HCT116 (cell line): ENCODE results near the gene TEKT5. TPM values are rescaled to one million over a fixed set of nuclear protein-coding genes. Genes with fewer than 3 reads are reported as not detected.

Experiments
- ATAC-seq: fragments of 200-7000 bp; cut with Tn5 transposase; 2 replicates; pipeline ENCODE4 v1.9.1; 2020; ENCODE audit warnings: mild to moderate bottlenecking, moderate library complexity
- BruUV-seq: library from RNA; stranded (reverse); fragments of 400-500 nt; replicated peaks from 2 replicates; lab custom pipeline; 2021; lab: Mats Ljungman, UMichigan
- CTCF ChIA-PET: fragments of 300-600 bp; sonication (Branson Sonifier 250); formaldehyde crosslinking; loops from one replicate; lab custom pipeline; 2021; ENCODE audit warnings: antibody characterized with exemption; lab: Charles Lee
- POLR2A ChIA-PET: fragments of 300-600, 350-600 bp; sonication (Branson Sonifier 250); formaldehyde crosslinking; loops from one replicate; lab custom pipeline; 2021; ENCODE audit warnings: antibody characterized with exemption; lab: Charles Lee
- RAD21 ChIA-PET, 2 experiments: fragments of 300-600 bp; sonication (Branson Sonifier 250); formaldehyde crosslinking; loops; one replicate each; lab custom pipeline; 2023; ENCODE audit warnings: low total read pairs in 2 of 2; ENCODE audit not compliant: uncharacterized antibody in 2 of 2, unreplicated experiment in 2 of 2, low non-redundant PET in 1 of 2; lab: Charles Lee
- DNase-seq: peaks from one replicate; pipeline ENCODE4 v3.0.0-alpha.2; 2010; ENCODE audit warnings: low read depth, low spot score
- H2AFZ ChIP-seq: fragments of 200-600 bp; shearing (Covaris generic), sonication (generic); 2 replicates; pipeline ENCODE4 v1.6.1; 2017; ENCODE audit warnings: low read depth, mixed run types, mixed read lengths, antibody characterized with exemption, low read length; ENCODE audit not compliant: poor library complexity, severe bottlenecking
- H3K27ac ChIP-seq: 2 replicates; pipeline ENCODE4 v1.5.1; 2012; ENCODE audit warnings: low read depth, low read length
- H3K27me3 ChIP-seq: fragments of 200-600 bp; sonication (generic); 2 replicates; pipeline ENCODE4 v1.6.1; 2016; ENCODE audit warnings: mixed run types, low read length, mixed read lengths; ENCODE audit not compliant: insufficient read depth
- H3K36me3 ChIP-seq, 2 experiments: fragments of 200-500 bp in 1 of 2; fragments of 200-600 bp in 1 of 2; sonication (Bioruptor generic) in 1 of 2; sonication (generic) in 1 of 2; 2 replicates each; pipeline versions ENCODE4 v1.5.1 to v1.6.1; 2014 to 2016; ENCODE audit warnings: low read length in 2 of 2, inconsistent platforms in 1 of 2, mixed read lengths in 1 of 2, mixed run types in 1 of 2; ENCODE audit not compliant: insufficient read depth in 2 of 2, control insufficient read depth in 1 of 2
- H3K4me1 ChIP-seq, 2 experiments: fragments of 200-600 bp in 1 of 2; sonication (generic) in 1 of 2; 2 replicates each; pipeline versions ENCODE4 v1.5.1 to v1.6.1; 2012 to 2017; ENCODE audit warnings: low read length in 2 of 2, inconsistent platforms in 1 of 2, mild to moderate bottlenecking in 1 of 2, mixed read lengths in 1 of 2, mixed run types in 1 of 2, moderate library complexity in 1 of 2; ENCODE audit not compliant: insufficient read depth in 2 of 2, control insufficient read depth in 1 of 2
- H3K4me2 ChIP-seq: fragments of 200-600 bp; sonication (generic); 2 replicates; pipeline ENCODE4 v1.6.1; 2017; ENCODE audit warnings: mixed run types, low read length, mixed read lengths
- H3K4me3 ChIP-seq, 2 experiments: fragments of 200-600 bp in 1 of 2; sonication (generic) in 1 of 2; replicated peaks in 1 of 2; 2 replicates each; pipeline ENCODE4 v1.5.1; 2011 to 2016; ENCODE audit warnings: low read length in 2 of 2, control low read depth in 1 of 2, low read depth in 1 of 2, mild to moderate bottlenecking in 1 of 2, mixed read lengths in 1 of 2, mixed run types in 1 of 2
- H3K79me2 ChIP-seq: fragments of 200-600 bp; sonication (generic); 2 replicates; pipeline ENCODE4 v1.6.1; 2017; ENCODE audit warnings: mild to moderate bottlenecking, mixed run types, low read length, moderate library complexity, mixed read lengths; ENCODE audit not compliant: insufficient read depth
- H3K9ac ChIP-seq: fragments of 200-600 bp; sonication (generic); 2 replicates; pipeline ENCODE4 v1.6.1; 2016; ENCODE audit warnings: low read length, mixed read lengths
- H3K9me2 ChIP-seq: fragments of 200-600 bp; sonication (generic), shearing (Covaris generic); 2 replicates; pipeline ENCODE4 v1.6.1; 2017; ENCODE audit warnings: mixed run types, mild to moderate bottlenecking, moderate library complexity; ENCODE audit not compliant: insufficient read depth
- H3K9me3 ChIP-seq, 2 experiments: fragments of 200-500 bp in 1 of 2; fragments of 200-600 bp in 1 of 2; sonication (Bioruptor generic) in 1 of 2; sonication (generic) in 1 of 2; 2 replicates each; pipeline ENCODE4 v1.6.1; 2014 to 2017; ENCODE audit warnings: low read length in 2 of 2, mixed read lengths in 2 of 2, inconsistent platforms in 1 of 2, low read depth in 1 of 2, mild to moderate bottlenecking in 1 of 2, mixed run types in 1 of 2, moderate library complexity in 1 of 2; ENCODE audit not compliant: control insufficient read depth in 1 of 2, insufficient read depth in 1 of 2
- H4K20me1 ChIP-seq: fragments of 200-600 bp; sonication (generic), shearing (Covaris generic); 2 replicates; pipeline ENCODE4 v1.6.1; 2017; ENCODE audit warnings: mixed run types, mild to moderate bottlenecking, moderate library complexity; ENCODE audit not compliant: insufficient read depth
- ATF3 ChIP-seq: IDR thresholded peaks from 2 replicates; pipeline ENCODE4 v1.6.1; 2012
- CBX3 ChIP-seq: IDR thresholded peaks from 2 replicates; pipeline ENCODE4 v1.6.1; 2012; ENCODE audit warnings: low read depth
- CTCF ChIP-seq, 3 experiments: fragments of 200-600 bp in 1 of 3; sonication (generic) in 1 of 3; IDR thresholded peaks in 2 of 3; conservative IDR thresholded peaks in 1 of 3; 2 replicates each; pipeline ENCODE4 v1.5.1; 2012 to 2017; ENCODE audit warnings: low read depth in 2 of 3, low read length in 2 of 3, antibody characterized with exemption in 1 of 3, borderline replicate concordance in 1 of 3, control low read depth in 1 of 3, mild to moderate bottlenecking in 1 of 3, mixed read lengths in 1 of 3, mixed run types in 1 of 3, moderate library complexity in 1 of 3; ENCODE audit not compliant: insufficient read depth in 1 of 3
- EGR1 ChIP-seq: IDR thresholded peaks from 2 replicates; pipeline ENCODE4 v1.6.1; 2012; ENCODE audit warnings: low read depth
- ELF1 ChIP-seq: IDR thresholded peaks from 2 replicates; pipeline ENCODE4 v1.6.1; 2012; ENCODE audit warnings: low read depth, borderline replicate concordance
- EZH2 ChIP-seq: fragments of 200-600 bp; sonication (generic); IDR thresholded peaks from 2 replicates; pipeline ENCODE4 v1.6.1; 2017; ENCODE audit warnings: antibody characterized with exemption, mixed run types
- EZH2phosphoT487 ChIP-seq: fragments of 200-600 bp; IDR thresholded peaks from 2 replicates; pipeline ENCODE4 v1.6.1; 2018; ENCODE audit warnings: antibody characterized with exemption, borderline replicate concordance
- FOSL1 ChIP-seq: IDR thresholded peaks from 2 replicates; pipeline ENCODE4 v1.6.1; 2012; ENCODE audit warnings: low read depth
- JUND ChIP-seq: IDR thresholded peaks from 2 replicates; pipeline ENCODE4 v1.6.1; 2012
- MAX ChIP-seq: IDR thresholded peaks from 2 replicates; pipeline ENCODE4 v1.6.1; 2012
- POLR2A ChIP-seq: IDR thresholded peaks from 2 replicates; pipeline ENCODE4 v1.7.0; 2011; ENCODE audit warnings: borderline replicate concordance; ENCODE audit not compliant: insufficient read depth, insufficient read length; ENCODE audit errors: extremely low read depth
- POLR2AphosphoS5 ChIP-seq: IDR thresholded peaks from 2 replicates; pipeline ENCODE4 v1.6.1; 2011; ENCODE audit warnings: mild to moderate bottlenecking, low read depth, low read length, moderate library complexity
- RAD21 ChIP-seq: IDR thresholded peaks from 2 replicates; pipeline ENCODE4 v1.6.1; 2012; ENCODE audit warnings: low read depth, mild to moderate bottlenecking
- REST ChIP-seq: IDR thresholded peaks from 2 replicates; pipeline ENCODE4 v1.6.1; 2012; ENCODE audit warnings: low read depth
- SIN3A ChIP-seq: IDR thresholded peaks from 2 replicates; pipeline ENCODE4 v1.6.1; 2012; ENCODE audit warnings: low read depth
- SP1 ChIP-seq: IDR thresholded peaks from 2 replicates; pipeline ENCODE4 v1.6.1; 2012; ENCODE audit warnings: low read depth
- SRF ChIP-seq: IDR thresholded peaks from 2 replicates; pipeline ENCODE4 v1.6.1; 2012; ENCODE audit warnings: low read depth
- YY1 ChIP-seq: IDR thresholded peaks from 2 replicates; pipeline ENCODE4 v1.6.1; 2011; ENCODE audit warnings: low read length, low read depth, moderate library complexity, mild to moderate bottlenecking; ENCODE audit not compliant: insufficient replicate concordance; ENCODE audit errors: extremely low read depth
- ZBTB33 ChIP-seq: IDR thresholded peaks from 2 replicates; pipeline ENCODE4 v1.6.1; 2011; ENCODE audit warnings: mild to moderate bottlenecking, low read length, moderate library complexity; ENCODE audit not compliant: insufficient replicate concordance; ENCODE audit errors: extremely low read depth
- ZFX ChIP-seq: fragments of 450-650 bp; IDR thresholded peaks from 2 replicates; pipeline ENCODE4 v1.6.1; 2017
- ZNF274 ChIP-seq: fragments of 200-500 bp; sonication (Bioruptor generic); IDR thresholded peaks from 2 replicates; pipeline ENCODE4 v1.6.1; 2014; ENCODE audit warnings: mild to moderate bottlenecking, low read depth, low read length, inconsistent platforms
- intact Hi-C: fragments of 100-400 bp; cut with micrococcal nuclease; formaldehyde crosslinking; loops from 2 replicates; pipeline ENCODE4 v1.10.0; 2022
- total RNA-seq: library from RNA; stranded (reverse); gene quantifications from one replicate; pipeline ENCODE4 v1.2.1, GENCODE V29; 2021; ENCODE audit not compliant: unreplicated experiment

Gene TEKT5
- total RNA-seq, 1 experiment from 2014 or later = 0.37 TPM

- intact Hi-C loops = no loop called here
- POLR2A ChIA-PET = no interaction called here
- H3K9me2 ChIP-seq = no peaks in the 10 kb centered on the region
- H3K4me3 ChIP-seq = no peak overlapping the region
- BruUV-seq = no TSS peak
- no peaks in the 10 kb centered on the region for H3K9me3 ChIP-seq
- peaks cover 9 to 15% of the 10 kb centered on the region in 2 experiments for H3K4me1 ChIP-seq
- H3K27ac ChIP-seq = no peak overlapping the region; the same call in 1 of the 2 replicates
- H3K79me2 ChIP-seq = no peaks in the 10 kb centered on the region
- RAD21 ChIA-PET = no interaction called here
- H2AFZ ChIP-seq = peak overlapping the region; percentile 59
- no peaks in the 10 kb centered on the region for H3K36me3 ChIP-seq
- H3K27me3 ChIP-seq = 0 out of 2 replicates have a peak, but pooled peaks cover 1% of the 10 kb centered on the region
- no peaks in the 10 kb centered on the region for H4K20me1 ChIP-seq
- H3K4me2 ChIP-seq = peak overlapping the region; percentile 64
- CTCF ChIA-PET = interaction anchor here (1.4 kb wide), 1 partner anchor 14 kb away, joined by 4 read pairs; the partner anchor contains the start of gene EMP2
- ATAC-seq (peak; percentile 85), DNase-seq (no peak)
- H3K9ac ChIP-seq = no peak overlapping the region
- TF ChIP-seq SP1 = peak; percentile 85
- no peak for TF ChIP-seq REST
- peak; percentile 72 for TF ChIP-seq EGR1
- no peak for TF ChIP-seq POLR2A
- TF ChIP-seq ATF3 = no peak
- TF ChIP-seq CBX3 = peak; percentile 97
- no peak for TF ChIP-seq FOSL1
- TF ChIP-seq EZH2 = no peak
- no peak for TF ChIP-seq YY1
- TF ChIP-seq ELF1 = no peak
- TF ChIP-seq JUND = no peak
- TF ChIP-seq RAD21 = no peak
- no peak for TF ChIP-seq ZFX
- TF ChIP-seq ZBTB33 = no peak
- TF ChIP-seq SRF = no peak
- peak; percentile 88 for TF ChIP-seq MAX
- no peak for TF ChIP-seq CTCF (IDR thresholded peaks at IDR 0.05 in 2 of 3, conservative IDR thresholded peaks at IDR 0.05 in 1 of 3; ENCODE audit: borderline replicate concordance in 1 of 3, insufficient read depth in 1 of 3, low read depth in 2 of 3, low read length in 2 of 3)
- no peak for TF ChIP-seq POLR2AphosphoS5
- TF ChIP-seq ZNF274 = no peak
- no peak for TF ChIP-seq EZH2phosphoT487
- TF ChIP-seq SIN3A = no peak
Observed at GRCh38 chr16:10594312-10594950, 100.3 kb downstream of the TEKT5 start.
